Measurements from ENCODE around the gene DCAF17.
"Not testable (repeated sequence)": the region's sequence is repeated elsewhere in the genome, so short reads cannot be mapped to it uniquely, and the experiment has no call there.

The DCAF17 gene

DNA sequence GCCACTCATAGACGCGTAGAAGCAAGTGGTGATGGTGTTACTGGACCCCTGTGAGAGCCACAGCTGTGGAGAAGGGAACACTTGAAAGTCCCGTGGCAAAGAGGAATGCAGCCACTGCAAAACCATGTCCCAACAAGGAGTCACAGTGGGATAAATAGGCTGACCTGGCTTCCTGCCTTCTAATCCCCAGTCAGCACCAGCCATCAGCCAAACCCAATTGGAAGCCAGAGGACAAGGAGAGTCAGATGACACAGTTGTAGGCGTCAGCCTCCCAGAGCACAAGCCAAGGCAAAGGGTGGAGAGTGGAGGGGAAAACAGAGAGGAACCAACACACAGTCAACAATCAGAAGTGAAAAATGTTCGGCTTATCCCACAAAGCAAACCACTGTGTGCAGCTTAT lies 82.8 kb downstream of the DCAF17 start:
- DNase-seq = no peak

DNA sequence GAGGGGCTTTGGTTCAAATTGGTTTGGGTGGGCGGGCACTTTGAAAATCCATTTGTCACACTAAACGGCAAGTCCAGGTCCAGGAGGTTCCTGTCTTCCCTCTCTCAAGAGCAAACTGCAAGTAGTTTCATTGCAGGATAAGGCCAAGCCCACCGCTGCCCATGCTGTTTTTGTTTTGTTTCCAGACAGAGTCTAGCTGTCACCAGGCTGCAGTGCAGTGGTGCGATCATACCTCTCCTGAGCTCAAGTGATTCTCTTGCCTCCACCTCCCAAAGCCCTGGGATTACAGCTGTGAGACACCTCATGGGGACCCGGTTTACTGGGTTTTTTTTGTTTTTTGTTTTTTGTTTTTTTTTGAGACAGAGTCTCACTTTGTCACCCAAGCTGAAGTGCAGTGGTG lies 86.4 kb downstream of the DCAF17 start:
- DNase-seq = no peak

DNA sequence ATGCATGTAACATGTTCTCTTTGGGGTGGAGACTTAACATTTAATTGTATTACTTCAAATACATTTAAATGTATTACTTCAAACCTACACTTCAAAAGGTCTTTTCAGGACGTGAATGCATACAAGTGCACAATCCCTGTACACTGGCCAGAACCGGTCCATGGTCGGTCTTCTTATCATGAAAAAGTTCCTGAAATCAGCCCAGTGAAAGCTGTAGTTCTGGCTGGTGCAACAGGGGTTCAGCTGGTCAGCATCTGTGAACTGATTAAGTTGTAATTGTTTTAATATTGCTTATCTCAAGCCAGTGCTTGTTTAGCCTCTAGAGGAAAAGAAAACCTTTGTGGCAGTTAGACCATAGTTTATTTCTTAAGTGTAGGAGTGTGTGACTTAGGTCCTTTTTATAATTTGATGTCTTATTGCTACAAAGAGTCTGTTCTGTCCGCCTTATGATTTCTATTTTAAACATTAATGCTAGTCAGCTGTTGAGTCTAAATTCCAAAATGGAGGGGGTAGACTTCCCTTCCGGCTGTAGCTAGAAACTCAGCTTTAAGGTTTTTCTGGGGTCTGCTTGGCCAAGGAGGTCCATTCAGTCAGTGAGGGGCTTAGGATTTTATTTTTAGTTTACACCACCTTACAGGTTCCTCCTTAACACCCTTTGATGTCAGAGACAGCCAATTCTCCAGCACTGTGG lies 87.5 kb downstream of the DCAF17 start:
- DNase-seq = no peak

DNA sequence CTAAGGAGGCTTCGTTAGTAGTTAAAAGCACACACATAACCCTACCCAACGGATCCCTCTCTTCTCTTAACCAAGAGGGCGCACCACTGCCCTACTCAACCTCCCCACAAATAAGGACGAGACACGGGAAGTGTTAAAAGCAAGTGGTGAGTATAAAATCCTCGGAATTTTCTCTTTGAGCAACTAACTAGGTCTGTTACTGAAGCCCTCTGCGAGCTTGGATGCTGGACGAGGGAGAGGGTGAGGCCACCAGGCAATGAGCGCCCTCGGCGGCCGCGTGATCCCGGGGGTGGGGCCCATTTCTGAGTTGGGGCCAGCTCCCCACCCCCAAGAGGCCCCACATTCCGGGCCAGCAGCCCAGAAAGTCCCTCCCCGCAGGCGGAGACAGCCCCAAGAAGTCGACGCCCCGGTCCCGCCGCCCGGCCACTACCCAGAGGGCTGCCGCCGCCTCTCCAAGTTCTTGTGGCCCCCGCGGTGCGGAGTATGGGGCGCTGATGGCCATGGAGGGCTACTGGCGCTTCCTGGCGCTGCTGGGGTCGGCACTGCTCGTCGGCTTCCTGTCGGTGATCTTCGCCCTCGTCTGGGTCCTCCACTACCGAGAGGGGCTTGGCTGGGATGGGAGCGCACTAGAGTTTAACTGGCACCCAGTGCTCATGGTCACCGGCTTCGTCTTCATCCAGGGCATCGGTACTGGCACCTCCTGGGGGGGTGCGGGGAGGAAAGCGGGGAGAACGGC lies 88.2 kb downstream of the DCAF17 start, which contains the start of gene CYBRD1:
Gene CYBRD1 (plus strand): TSS at position 423 of the 736 bp plus-strand sequence. CDS start 72 bp downstream, at position 495.
- DNase-seq = no peak

DNA sequence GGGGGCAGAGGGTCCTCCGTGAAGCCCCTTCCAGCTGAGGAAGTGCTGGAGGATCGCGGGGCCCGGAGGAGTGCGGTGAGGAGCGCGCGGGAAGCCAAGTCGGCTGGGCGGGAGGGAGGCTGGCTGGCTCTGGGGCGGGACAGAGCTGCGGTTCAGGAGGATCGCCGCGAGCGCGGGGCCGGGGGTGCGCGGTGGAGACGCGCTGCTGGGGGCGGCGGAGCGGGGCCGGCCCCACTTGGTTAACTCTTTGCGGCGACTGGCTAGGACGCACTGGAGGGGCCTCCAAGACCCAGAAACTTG lies 88.7 kb downstream of the DCAF17 start:
- no peak for DNase-seq

DNA sequence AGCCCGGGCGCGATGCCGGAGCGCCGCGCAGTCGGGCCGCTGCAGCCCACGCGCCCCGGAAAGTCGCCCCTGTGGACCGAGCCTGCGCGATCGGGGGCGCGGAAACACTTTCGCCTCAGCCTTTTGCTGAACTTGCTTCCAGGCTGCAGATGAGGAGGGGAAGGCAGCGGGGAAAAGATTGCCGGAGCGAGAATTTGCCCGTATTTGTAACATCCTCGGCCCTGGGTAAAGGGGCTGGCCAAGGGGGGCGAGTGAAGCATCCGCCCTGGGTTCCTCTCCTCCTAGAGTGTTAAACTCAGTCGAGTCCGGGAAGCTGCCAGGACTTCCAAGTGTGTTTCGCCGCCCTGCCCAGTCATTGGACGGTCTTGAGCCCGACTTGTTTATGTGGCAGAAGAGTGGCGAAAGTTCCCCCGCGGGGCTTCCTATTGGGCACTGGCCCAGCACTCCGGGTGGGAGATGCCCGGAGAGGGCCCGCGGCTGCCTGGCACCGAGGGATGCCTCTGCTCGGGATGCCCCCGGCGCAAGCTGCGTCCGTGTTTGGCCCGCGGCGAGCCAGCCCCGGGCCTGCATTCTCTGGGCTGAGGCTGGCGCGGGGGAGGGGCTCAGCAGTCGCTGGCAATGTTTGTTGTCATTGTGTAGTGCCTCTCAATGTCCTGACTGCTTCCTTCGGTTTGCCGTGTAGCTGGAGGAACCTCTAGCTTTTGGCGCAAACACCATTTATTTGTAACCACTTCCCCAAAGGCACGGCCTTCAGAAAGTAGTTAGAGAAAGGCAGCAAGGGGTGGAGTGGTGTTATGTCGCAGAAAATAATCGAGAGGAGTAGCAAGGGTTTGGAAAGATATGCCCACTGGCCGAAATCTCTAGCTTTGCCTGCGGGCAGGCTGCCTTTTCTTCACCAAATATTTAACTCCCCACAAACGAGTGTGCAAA lies 89.3 kb downstream of the DCAF17 start:
- DNase-seq = no peak

DNA sequence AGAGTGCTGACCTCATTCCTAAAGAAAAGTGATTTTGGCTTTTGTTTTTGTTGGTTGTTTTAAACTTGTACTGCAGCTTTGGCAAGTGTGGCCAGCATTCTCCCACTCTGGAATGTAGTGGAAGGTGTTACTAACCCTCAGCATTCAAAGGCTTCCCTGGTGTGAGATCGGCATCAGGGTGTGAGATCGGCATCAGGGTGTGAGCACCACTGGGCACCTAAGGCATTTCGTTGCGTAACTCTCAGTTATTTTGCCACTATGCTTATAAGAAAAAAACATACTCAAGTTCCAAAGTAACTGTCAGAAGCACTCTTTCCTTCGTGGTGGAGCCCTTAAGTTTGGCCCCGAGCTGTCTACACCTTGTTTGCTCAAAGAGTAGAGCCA lies 90.0 kb downstream of the DCAF17 start:
- no peak for DNase-seq

DNA sequence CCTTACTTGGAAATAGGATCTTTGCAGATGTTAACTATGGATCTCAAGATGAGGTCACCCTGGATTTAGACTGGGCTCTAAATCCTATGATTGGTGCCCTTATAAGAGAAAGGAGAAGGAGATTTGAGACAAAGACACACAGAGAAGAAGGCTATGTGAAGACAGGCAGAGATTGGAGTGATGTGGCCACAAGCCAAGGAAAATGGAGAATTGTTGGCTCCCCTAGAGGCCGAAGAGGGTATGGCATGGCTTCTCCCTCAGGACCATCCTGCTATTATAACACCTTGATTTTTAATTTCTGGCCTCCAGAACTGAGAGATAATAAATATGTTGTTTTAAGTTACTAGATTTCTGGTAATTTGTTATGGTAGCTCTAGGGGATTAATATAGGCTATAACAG lies 95.9 kb downstream of the DCAF17 start:
- no peak for DNase-seq

DNA sequence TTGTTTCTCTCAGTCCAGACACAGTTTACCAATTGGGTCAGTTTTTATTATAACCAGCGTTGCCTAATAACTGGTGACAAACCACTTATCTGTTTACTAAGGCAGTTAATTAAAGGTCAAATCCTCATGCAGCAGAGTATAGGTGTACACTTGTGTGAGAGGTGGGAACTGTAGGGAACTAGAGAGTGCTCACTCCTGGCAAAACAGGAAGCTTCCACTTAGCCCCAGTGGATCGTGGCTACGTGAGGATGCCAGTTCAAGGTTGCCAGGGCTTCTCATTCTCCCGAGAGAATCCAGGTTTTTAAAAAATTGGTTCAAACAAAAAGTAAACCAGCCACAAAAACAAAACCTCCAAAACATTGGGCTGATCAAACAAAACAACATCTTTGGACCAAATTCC lies 96.4 kb downstream of the DCAF17 start:
- no peak for DNase-seq

DNA sequence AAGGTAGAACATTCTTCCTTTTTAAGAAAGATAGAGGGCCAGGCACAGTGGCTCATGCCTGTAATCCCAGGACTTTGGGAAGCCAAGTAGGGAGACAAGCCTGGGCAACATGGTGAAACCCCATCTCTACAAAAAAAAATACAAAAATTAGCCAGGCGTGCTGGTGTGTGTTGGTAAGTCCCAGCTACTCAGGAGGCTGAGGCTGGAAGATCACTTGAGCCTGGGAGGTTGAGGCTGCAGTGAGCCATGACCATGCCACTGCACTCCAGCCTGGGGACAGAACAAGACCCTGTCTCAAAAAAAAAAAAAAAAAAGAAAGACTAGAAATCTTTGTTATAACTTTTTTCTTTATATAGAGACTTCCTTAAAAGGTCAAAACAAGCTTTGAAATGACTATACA lies 96.8 kb downstream of the DCAF17 start:
- DNase-seq = not testable (repeated sequence)

DNA sequence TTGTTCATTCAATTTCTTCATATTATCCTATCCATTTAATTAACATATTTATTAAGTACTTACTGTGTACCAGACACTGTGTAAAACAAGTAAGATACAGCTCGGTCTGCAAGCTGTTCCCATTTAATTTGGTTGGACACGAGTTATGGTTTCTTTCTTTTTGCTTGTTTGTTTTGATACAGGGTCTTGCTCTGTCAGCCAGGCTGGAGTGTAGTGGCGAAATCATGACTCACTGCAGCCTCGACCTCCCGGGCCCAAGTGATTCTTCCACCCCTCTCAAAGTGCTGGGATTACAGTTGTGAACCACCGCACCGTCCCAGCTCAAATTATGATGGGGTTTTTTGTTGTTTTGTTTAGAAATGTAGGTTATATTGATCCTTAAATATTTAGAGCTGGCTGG lies 97.3 kb downstream of the DCAF17 start:
- no peak for DNase-seq

DNA sequence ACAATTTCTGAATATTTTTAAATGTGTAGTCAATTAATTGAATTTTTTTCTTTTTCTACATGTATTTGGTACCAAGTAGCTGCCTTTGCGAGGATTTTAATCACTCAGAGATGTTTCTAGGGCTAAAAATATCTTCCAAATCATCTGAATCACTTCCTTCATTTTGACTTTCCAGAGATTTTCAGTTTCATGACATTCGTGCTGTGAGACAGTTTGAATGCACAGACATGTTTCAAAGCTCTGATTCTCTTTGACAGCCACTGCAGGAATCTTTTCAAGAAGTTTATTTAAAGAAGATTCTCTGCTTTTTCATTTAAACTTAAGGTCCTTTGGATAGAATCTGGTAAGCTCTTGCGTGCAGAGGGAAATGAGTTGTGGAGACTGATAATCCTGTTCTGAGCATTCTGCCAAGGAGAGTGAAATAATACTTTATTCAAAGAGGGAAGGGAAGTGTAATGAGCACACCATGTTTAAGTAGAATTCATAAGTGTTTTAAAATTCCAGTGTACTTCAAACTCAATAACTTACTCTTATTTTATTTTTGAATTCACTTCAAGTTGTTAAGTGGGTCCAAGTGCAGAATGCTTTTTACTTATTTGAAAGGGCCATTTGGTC lies 97.9 kb downstream of the DCAF17 start:
- no peak for DNase-seq

DNA sequence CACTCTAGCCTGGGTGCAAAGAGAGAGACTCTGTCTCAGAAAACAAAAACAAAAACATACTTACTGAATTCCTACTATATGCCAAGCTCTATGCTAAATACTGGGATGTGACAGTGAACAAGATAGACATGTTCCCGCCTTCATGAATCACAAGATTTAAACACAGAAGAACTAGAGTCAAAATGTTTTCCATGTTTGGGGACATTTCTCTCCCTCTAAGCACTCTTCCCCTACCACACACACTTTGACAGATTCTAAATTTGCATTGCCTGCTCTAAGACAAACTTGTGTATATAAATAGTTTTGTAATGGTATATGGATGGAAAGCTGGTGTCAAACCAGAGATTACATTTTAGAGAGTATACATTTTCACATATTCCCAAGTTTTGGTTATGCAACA lies 99.3 kb downstream of the DCAF17 start:
- DNase-seq = no peak

Measured in NCI-H2081 treated with DMSO at 0.1 percent for 48 hours (cell line).